ENCODE results near the gene TRH. TPM values are rescaled to one million over a fixed set of nuclear protein-coding genes. Genes with fewer than 3 reads are reported as not detected.

The TRH gene
- total and polyA plus RNA-seq, 2 of the 4 experiments (the other 2 are of a cell fraction) = not detected

GRCh38 chr3:129947538-129948240 lies 26.8 kb upstream of the TRH start:
- Histone ChIP-seq H3K4me1 (ENCODE audit: control insufficient read depth, insufficient read depth, low read length) (no peaks in the 10 kb centered on the region), H2BK5ac (ENCODE audit: low read depth, low read length, poor library complexity, severe bottlenecking) (no peak overlapping the region), H4K20me1 (ENCODE audit: insufficient read depth, low read length) (no peaks in the 10 kb centered on the region), H3K36me3 (ENCODE audit: control insufficient read depth, insufficient read depth, low read length) (no peaks in the 10 kb centered on the region), H3K27me3 (ENCODE audit: control insufficient read depth, insufficient read depth, low read length) (peaks cover 57% of the 10 kb centered on the region), H3K4me3 (ENCODE audit: insufficient read depth, low read depth, low read length) (no peak overlapping the region), H3K9me3 (ENCODE audit: control insufficient read depth, insufficient read depth, low read length) (peaks cover 4% of the 10 kb centered on the region), H3K4me2 (ENCODE audit: low read depth, low read length) (no peak overlapping the region), H2AK9ac (replicated peaks; ENCODE audit: low read depth, low read length, poor library complexity) (no peak overlapping the region), H2AK5ac (ENCODE audit: low read depth, low read length) (no peak overlapping the region), H2BK120ac (ENCODE audit: low read depth, low read length) (no peak overlapping the region), H2BK15ac (ENCODE audit: low read depth, low read length) (no peak overlapping the region), H3K9ac (ENCODE audit: low read depth, low read length) (no peak overlapping the region), H4K5ac (ENCODE audit: low read depth, low read length) (no peak overlapping the region), H4K8ac (ENCODE audit: low read depth in 2 of 2, low read length in 2 of 2) (no peak overlapping the region), H3K23ac (ENCODE audit: low read depth, low read length) (no peak overlapping the region), H3K14ac (replicated peaks; ENCODE audit: low read depth, low read length) (no peak overlapping the region), H3K79me1 (ENCODE audit: low read depth in 1 of 2, low read length in 2 of 2) (no peaks in the 10 kb centered on the region), H2BK20ac (ENCODE audit: low read depth, low read length) (no peak overlapping the region), H3K4ac (ENCODE audit: low read depth, low read length) (no peak overlapping the region), H3K27ac (ENCODE audit: insufficient read depth, low read length) (no peak overlapping the region), H3K56ac (ENCODE audit: extremely low read depth, insufficient read depth, low read length) (no peak overlapping the region), H2AFZ (replicated peaks; ENCODE audit: low read length, poor library complexity) (no peak overlapping the region), H3K18ac (ENCODE audit: low read depth, low read length) (no peak overlapping the region), H3K9me1 (ENCODE audit: insufficient read depth, low read length) (no peaks in the 10 kb centered on the region), H4K91ac (ENCODE audit: insufficient read depth, low read depth, low read length) (no peak overlapping the region)
- no CpG with 5 or more reads among the region's 8 CpGs for WGBS, 2 experiments (ENCODE audit: extremely low coverage in 2 of 2, insufficient read length in 1 of 2)
- BruUV-seq (replicated peaks) = no TSS peak
- CTCF ChIA-PET = no interaction called here
- ATAC-seq (ENCODE audit: low read depth) = no peak
- POLR2A ChIA-PET (ENCODE audit: unreplicated experiment) = no interaction called here
- dilution Hi-C loops (cut with HindIII; ENCODE audit: low sequenced_read_pairs, unreplicated experiment) (no loop called here), in situ Hi-C loops (cut with MboI; ENCODE audit: low sequenced_read_pairs) (no loop called here), intact Hi-C loops (cut with micrococcal nuclease) (no loop called here)
- no peak for DNase-seq
- TF ChIP-seq CEBPB (IDR thresholded peaks at IDR 0.05; ENCODE audit: low read depth, low read length) (no peak), NFE2L2 (IDR thresholded peaks at IDR 0.05; ENCODE audit: low read depth, low read length) (no peak), USF2 (IDR thresholded peaks at IDR 0.05; ENCODE audit: low read depth, low read length) (no peak), MAZ (IDR thresholded peaks at IDR 0.05; ENCODE audit: borderline replicate concordance, low read depth, low read length) (no peak), FOS (IDR thresholded peaks at IDR 0.05; ENCODE audit: low read depth, low read length) (no peak), CTCF (conservative IDR thresholded peaks at IDR 0.05; ENCODE audit: low read depth, low read length) (no peak), RCOR1 (IDR thresholded peaks at IDR 0.05; ENCODE audit: insufficient replicate concordance, low read length) (no peak), MAFK (IDR thresholded peaks at IDR 0.05; ENCODE audit: low read depth, low read length) (no peak), CHD1 (IDR thresholded peaks at IDR 0.05; ENCODE audit: low read depth, low read length) (no peak), POLR2A (IDR thresholded peaks at IDR 0.05; ENCODE audit: low read depth, low read length) (no peak), MXI1 (IDR thresholded peaks at IDR 0.05; ENCODE audit: borderline replicate concordance, low read depth, low read length) (no peak), RFX5 (IDR thresholded peaks at IDR 0.05; ENCODE audit: low read depth, low read length) (no peak), RAD21 (IDR thresholded peaks at IDR 0.05; ENCODE audit: low read length) (no peak), BHLHE40 (IDR thresholded peaks at IDR 0.05; ENCODE audit: low read depth, low read length) (no peak)
